ENCODE data around the gene EYS. TPM values are rescaled to one million over a fixed set of nuclear protein-coding genes. Genes with fewer than 3 reads are reported as not detected.
"Not testable (repeated sequence)": the region's sequence is repeated elsewhere in the genome, so short reads cannot be mapped to it uniquely, and the experiment has no call there.

EYS gene
- total and polyA plus RNA-seq, 8 donors = 0.03 to 0.25 (median 0.13) TPM

GRCh38 chr6:63936399-63936798, 1770.6 kb downstream of the EYS start:
- H3K4me3 ChIP-seq = no peak overlapping the region
- intact Hi-C loops (cut with DNase I) = no loop called here
- no peak for FAIRE-seq
- H3K36me3 ChIP-seq = no peaks in the 10 kb centered on the region
- no peaks in the 10 kb centered on the region for H3K4me1 ChIP-seq
- H3K27ac ChIP-seq = no peak overlapping the region
- ATAC-seq = peak in 3 of 4 donors; percentile 33 to 73 (median 43)
- no peaks in the 10 kb centered on the region for H3K9me3 ChIP-seq
- DNase-seq = no peak
- H3K27me3 ChIP-seq = no peaks in the 10 kb centered on the region
- no peak for TF ChIP-seq CTCF (IDR thresholded peaks at IDR 0.05)

GRCh38 chr6:63935732-63936131, 1771.3 kb downstream of the EYS start:
- ATAC-seq = no peak
- no peaks in the 10 kb centered on the region for H3K9me3 ChIP-seq
- no peaks in the 10 kb centered on the region for H3K4me1 ChIP-seq
- no peaks in the 10 kb centered on the region for H3K36me3 ChIP-seq
- DNase-seq = no peak
- TF ChIP-seq CTCF (IDR thresholded peaks at IDR 0.05) = no peak
- intact Hi-C loops (cut with DNase I) = no loop called here
- no peak for FAIRE-seq
- no peak overlapping the region for H3K4me3 ChIP-seq
- H3K27ac ChIP-seq = no peak overlapping the region
- no peaks in the 10 kb centered on the region for H3K27me3 ChIP-seq

GRCh38 chr6:63933948-63934347, 1773.1 kb downstream of the EYS start:
- H3K4me3 ChIP-seq; H3K27ac ChIP-seq; intact Hi-C loops (cut with DNase I); DNase-seq; H3K36me3 ChIP-seq; ATAC-seq; H3K4me1 ChIP-seq; H3K27me3 ChIP-seq; FAIRE-seq; H3K9me3 ChIP-seq: not testable (repeated sequence)
- WGBS, 2 donors = 83 to 86% methylated on average over 3 of the region's 4 CpGs

GRCh38 chr6:63930848-63931247, 1776.2 kb downstream of the EYS start:
- intact Hi-C loops (cut with DNase I) = no loop called here
- no peak for DNase-seq
- no peak overlapping the region for H3K27ac ChIP-seq
- FAIRE-seq = no peak
- no peak for TF ChIP-seq CTCF (IDR thresholded peaks at IDR 0.05)
- H3K4me3 ChIP-seq = no peak overlapping the region
- no peaks in the 10 kb centered on the region for H3K27me3 ChIP-seq
- H3K9me3 ChIP-seq = no peaks in the 10 kb centered on the region
- no peaks in the 10 kb centered on the region for H3K36me3 ChIP-seq
- peaks cover 0 to 8% (median 0%) of the 10 kb centered on the region in 3 donors for H3K4me1 ChIP-seq
- ATAC-seq = no peak

- intact Hi-C loops (cut with DNase I) = loop anchor here in 1 of 3 donors (10.0 kb wide), 1 partner anchor 406 kb away; no protein-coding TSS in a partner anchor
- ATAC-seq (no peak), DNase-seq (no peak), FAIRE-seq (no peak)
- Histone ChIP-seq H3K4me3 (no peak overlapping the region), H3K4me1 (peaks cover 0 to 8% (median 0%) of the 10 kb centered on the region in 3 donors), H3K27ac (no peak overlapping the region), H3K27me3 (no peaks in the 10 kb centered on the region), H3K9me3 (no peaks in the 10 kb centered on the region), H3K36me3 (no peaks in the 10 kb centered on the region)
- WGBS, 2 donors = 56 to 70% methylated on average over 2 of the region's 2 CpGs
- TF ChIP-seq CTCF (IDR thresholded peaks at IDR 0.05) = no peak
Observed at GRCh38 chr6:63929111-63929510, 1777.9 kb downstream of the EYS start.

- Histone ChIP-seq H3K9me3 (no peaks in the 10 kb centered on the region), H3K27ac (no peak overlapping the region), H3K36me3 (no peaks in the 10 kb centered on the region), H3K4me1 (peaks cover 0 to 8% (median 0%) of the 10 kb centered on the region in 3 donors), H3K4me3 (no peak overlapping the region), H3K27me3 (no peaks in the 10 kb centered on the region)
- no peak for FAIRE-seq
- no peak for TF ChIP-seq CTCF (IDR thresholded peaks at IDR 0.05)
- intact Hi-C loops (cut with DNase I) = loop anchor here in 1 of 3 donors (10.0 kb wide), 1 partner anchor 406 kb away; no protein-coding TSS in a partner anchor
- DNase-seq = no peak
- WGBS, 2 donors = 75 to 80% methylated on average over 3 of the region's 3 CpGs
- no peak for ATAC-seq
Observed at GRCh38 chr6:63928613-63929012, 1778.4 kb downstream of the EYS start.
